A172 (cell line): ENCODE measurements around the gene FTCD. TPM values are rescaled to one million over a fixed set of nuclear protein-coding genes. Genes with fewer than 3 reads are reported as not detected.
A peak's percentile ranks its signal among the peaks of the same experiment; 100 is the strongest.
"Not testable (repeated sequence)": the region's sequence is repeated elsewhere in the genome, so short reads cannot be mapped to it uniquely, and the experiment has no call there.

Experiments
- DNase-seq: peaks from one replicate; pipeline ENCODE4 v3.0.0-alpha.2; 2015; ENCODE audit warnings: low spot score
- total RNA-seq: library from RNA; depleted of rRNA; stranded (reverse); fragments of >200 nt; shearing (Covaris generic); gene quantifications from 2 replicates; pipeline ENCODE4 v1.2.3, GENCODE V29; 2014

Gene FTCD
- total RNA-seq, 1 experiment from 2014 or later, result 0.45 TPM

DNA sequence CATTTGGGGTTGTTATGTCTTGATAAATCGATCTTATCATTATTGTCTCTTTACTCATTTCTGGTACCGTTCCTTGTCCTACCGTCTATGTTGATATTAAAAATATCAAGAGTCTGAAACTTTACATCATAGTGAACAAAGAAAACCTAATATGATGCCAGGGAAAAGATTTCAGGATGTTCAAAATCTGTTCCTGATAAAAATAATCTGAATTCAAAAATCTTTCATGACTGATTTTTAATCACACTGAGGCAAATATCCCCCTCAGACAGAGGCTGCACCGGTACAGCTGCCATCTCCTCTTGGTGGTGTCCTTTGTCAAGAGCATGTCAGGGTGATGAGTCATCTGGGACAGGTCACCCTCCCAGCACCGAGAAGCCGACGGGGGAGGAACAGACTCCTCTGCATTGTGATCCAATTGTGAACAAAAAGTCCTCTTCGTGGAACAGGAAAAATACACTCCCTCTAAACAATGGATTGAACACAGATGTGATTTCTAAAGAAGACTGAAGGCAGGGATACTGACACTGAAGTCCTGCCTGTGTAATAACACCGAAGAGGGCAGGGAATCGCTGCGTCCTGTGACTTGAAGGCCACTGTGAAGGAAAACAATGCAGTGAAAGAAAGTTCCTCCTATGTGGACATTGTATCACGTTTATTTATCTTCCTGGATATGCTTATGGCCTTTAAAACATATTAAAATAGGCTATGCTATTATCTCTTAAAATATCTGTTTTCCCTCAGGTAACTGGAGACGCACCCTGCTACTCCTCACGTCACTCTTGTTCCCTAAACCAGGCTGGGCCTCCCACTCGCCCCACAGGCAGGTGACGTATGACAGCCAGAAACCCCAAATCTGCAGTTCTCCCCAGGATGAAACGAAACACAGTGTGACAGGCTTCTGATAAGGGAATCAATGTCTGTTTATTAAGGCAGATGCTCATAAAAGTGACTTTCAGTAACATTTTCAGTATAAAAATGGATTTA lies 33.1 kb upstream of the FTCD start:
- peak; percentile 76 for DNase-seq

DNA sequence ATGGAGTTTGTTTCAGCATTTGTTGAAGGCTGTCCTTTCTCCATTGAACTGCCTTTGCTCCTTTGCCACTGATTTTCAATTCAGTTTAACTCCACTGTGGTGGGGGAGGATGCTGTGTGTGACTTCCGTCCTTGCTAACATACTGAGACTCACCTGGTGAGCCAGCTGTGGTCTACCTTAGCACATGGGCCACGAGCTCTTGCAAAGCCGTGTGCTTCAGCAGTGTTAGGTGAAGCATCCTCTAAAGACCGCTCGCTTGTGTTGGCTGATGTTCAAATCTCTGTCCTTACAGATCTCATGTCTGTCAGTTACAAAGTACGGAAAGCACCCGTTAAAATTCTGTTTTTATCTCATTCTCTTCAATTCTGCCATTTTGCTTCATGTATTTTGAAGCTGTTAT lies 32.4 kb upstream of the FTCD start:
- no peak for DNase-seq

DNA sequence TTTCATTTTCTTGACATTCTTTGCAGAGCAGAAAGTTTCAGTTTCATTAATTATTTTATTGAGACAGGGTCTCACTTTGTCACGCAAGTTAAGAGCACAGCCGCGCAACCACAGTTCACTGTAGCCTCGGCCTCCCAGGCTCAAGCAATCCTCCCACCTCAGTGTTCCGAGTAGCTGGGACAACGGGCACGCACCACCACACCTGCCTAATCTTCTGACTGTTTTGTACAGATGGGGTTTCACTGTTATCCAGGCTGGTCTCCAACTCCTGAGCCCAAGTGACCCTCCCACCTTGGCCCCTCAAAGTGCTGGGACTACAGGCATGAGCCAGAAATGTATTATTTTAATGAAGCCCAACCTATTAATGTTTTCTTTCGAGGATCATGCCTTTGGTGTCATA lies 31.9 kb upstream of the FTCD start:
- DNase-seq, result no peak

DNA sequence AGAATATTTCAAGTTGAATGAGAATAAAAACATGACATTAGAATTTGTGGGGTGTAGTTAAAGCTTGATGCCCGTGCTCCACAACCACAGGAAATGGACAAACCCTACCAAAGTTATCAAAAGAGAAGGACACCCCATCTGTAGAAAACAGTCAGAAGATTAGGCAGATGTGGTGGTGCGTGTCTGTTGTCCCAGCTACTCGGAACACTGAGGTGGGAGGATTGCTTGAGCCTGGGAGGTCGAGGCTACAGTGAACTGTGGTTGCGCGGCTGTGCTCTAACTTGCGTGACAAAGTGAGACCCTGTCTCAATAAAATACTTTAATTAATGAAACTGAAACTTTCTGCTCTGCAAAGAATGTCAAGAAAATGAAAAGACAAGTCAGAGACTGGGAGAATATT lies 30.3 kb upstream of the FTCD start:
- DNase-seq, result no peak

DNA sequence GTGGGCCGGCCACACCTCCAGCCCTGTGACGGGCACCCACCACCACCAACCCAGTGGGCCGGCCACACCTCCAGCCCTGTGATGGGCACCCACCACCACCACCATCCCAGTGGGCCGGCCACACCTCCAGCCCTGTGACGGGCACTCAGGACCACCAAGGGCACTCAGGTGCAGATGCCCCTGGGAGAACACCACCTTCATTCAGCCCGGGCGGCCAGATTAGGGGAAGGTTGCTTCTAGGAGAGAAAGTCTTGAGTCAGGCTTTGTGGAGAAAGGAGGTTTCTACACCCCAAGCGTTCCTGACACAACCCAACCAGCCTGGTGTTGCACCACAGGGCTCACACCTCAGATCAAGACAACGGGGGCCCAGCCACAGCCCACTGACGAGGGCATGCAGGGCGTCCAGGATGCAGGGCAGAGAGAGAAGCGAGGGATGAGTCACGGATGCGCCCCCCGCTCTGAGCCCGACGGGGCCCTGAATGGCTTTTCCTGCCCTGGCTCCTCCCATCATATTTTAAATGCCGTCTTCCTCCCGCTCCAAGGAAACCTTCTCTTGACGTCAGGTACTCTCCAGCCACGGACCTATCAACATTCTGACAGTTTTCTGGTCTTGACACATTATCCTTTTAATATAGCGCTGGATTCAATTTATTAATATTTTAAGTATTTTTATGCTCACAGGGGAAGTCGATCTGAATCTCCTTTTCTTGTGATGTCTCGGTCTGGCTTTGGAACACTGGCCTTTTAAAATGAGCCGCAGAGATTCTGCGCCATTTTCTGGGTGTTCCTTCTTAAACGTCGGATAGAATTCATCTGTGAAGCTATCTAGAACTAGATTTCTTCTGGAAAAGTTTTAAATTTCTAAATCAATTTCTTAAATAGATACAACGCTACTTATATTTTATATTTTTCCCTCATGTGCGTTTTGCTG lies 29.5 kb upstream of the FTCD start:
- DNase-seq, result peak; percentile 78

DNA sequence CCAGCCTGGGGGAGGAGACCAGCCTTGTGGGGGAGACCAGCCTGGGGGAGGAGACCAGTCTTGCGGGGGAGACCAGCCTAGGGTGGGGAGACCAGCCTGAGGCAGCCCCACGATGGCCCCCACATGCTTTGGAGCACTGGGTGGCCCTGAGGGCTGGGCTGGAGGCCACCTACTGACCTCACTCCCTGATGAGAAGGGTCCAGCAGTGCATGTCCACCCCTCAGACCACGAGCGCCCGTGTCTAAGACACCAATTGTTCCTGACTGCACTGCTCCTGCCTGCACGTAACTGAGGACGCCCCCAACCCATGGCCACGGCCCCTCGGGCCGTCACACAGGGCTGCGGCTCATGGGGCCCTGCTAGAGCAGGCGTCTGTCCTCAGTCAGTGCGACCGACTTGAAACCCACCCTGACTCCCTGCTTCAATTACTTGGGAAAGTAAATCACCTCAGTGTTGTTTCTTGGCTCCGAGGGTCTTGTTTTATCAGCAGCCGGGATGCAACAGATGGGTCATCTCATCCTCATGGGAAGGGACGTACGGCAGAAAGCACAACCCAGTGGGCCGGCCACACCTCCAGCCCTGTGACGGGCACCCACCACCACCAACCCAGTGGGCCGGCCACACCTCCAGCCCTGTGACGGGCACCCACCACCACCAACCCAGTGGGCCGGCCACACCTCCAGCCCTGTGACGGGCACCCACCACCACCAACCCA lies 28.7 kb upstream of the FTCD start, which contains the start of gene SPATC1L:
TSS of gene SPATC1L (minus strand) at position 550 of the 715 bp plus-strand sequence. CDS start 1,643 bp downstream, outside the sequence.
- DNase-seq, result peak; percentile 44

DNA sequence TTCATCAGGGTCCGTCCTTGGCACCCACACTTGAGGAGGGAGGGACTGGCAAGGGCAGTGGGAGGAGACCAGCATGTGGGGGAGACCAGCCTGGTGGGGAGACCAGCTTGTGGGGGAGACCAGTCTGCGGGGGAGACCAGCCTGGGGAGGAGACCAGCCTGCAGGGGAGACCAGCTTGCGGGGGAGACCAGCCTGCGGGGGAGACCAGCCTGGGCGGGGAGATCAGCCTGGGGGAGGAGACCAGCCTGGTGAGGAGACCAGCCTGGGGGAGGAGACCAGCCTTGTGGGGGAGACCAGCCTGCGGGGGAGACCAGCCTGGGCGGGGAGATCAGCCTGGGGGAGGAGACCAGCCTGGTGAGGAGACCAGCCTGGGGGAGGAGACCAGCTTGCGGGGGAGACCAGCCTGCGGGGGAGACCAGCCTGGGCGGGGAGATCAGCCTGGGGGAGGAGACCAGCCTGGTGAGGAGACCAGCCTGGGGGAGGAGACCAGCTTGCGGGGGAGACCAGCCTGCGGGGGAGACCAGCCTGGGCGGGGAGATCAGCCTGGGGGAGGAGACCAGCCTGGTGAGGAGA lies 28.0 kb upstream of the FTCD start:
- not testable (repeated sequence) for DNase-seq

DNA sequence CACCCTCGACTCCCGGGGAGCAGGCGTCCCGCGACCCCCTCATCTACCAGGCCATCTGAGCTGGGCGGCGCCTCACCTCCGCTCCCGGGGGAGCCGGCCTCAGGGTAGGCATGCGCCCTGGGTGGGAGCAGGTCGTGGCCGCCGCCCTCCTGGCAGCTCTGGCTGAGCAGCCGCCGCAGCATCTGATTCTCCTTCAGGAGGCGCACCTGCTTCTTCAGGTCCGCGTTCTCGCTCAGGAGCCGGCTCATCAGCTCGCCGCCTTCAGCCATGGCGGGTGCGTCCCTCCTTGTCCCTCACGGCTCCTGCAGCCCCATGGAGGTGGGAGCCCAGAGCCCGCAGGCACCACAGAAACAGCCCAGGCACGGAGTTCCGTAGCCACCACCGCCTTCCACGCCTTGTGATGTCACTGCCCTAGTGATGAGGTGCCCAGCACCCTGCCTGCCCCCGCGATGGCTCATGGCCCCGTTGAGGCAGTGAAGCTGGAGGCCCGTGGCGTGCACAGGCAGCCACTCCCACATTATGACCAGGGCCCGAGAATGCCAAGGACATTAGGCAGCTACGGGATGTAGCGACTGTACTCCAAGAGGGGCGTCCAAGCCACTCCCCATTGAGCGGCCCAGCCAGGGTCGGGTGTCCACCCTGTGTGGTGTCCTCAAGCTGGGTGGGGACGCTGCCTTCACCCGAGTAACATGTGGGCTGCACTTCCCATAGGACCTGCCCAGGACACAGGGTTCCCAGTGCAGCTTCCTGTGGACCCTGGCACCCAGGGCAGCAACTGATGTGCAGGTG lies 27.4 kb upstream of the FTCD start:
- DNase-seq, result no peak

DNA sequence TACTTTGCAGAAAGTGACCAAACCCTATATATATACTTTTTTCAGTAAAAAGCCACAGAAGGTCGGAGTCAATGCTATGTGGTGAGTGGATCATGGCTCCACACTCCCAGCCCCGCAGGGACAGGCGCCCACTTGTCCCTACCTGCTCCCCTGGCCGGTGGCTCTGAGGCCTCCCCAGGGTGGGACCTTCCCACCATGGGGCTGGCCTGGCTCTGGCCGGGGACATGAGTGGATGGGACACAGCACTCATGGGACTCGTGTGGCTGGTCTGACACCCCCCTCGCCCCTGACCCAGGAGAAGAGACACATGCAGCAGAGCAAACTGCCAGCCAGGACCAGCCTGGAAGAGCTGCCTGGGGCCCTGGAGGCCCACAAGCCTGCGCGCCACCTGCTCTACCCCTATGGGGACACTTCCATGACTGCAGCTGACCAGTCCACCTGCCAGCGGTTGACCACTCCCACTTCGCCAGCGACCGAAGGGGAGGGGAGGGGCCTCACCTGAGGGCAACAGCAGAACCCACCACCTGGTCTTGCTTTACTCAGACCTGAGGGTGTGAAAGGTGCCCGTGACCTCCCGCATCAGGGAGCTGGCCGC lies 26.7 kb upstream of the FTCD start:
- DNase-seq, result no peak

DNA sequence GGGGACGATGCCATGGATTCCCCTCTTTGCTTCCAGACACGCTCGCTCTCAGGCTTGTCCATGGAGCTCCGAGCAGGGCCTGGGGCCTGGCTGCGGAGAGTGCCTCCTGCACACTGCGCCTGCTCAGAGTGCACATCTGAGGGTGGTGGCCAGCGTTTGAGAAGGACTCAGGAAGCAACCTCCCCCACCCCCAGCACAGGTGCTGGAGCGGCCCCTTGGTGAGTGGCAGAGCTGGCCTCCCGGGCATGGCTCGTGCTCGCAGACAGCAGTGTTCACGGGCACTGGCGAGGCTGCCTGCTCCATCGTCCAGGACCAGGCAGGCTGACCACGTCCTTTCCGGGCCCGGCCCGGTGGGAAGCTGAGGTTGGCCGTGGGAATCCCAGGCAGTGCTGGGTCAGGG lies 26.1 kb upstream of the FTCD start:
- no peak for DNase-seq

DNA sequence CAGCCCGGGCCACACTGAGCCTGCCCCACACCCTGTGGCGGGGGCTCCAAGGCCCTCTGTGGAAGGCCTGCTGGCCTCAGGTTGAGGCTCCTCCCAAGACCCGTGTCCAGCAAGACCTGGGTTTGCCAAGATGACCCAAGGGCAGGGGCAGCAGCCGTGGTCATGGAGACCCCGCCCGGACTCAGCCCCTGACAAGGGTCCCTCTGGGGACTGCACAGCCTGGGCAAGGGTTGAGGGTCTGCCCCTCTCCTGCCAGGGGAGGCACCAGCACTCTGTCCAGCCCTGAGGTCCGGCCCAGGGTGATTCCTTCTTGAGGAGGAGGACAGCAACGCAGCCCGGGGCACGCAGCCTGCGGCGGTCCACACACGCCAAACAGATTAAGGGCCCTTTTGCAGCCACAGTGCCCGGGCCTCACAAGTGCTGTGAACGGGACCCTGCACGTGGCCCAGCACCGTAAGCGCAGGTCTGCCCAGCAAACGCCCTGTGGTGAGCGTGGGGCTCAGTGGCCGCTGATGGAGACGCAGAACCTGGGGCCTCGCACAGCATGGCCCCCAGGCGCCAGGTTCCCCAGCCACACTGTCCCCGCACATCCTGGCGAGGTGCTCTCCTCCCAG lies 25.5 kb upstream of the FTCD start:
- DNase-seq, result no peak

DNA sequence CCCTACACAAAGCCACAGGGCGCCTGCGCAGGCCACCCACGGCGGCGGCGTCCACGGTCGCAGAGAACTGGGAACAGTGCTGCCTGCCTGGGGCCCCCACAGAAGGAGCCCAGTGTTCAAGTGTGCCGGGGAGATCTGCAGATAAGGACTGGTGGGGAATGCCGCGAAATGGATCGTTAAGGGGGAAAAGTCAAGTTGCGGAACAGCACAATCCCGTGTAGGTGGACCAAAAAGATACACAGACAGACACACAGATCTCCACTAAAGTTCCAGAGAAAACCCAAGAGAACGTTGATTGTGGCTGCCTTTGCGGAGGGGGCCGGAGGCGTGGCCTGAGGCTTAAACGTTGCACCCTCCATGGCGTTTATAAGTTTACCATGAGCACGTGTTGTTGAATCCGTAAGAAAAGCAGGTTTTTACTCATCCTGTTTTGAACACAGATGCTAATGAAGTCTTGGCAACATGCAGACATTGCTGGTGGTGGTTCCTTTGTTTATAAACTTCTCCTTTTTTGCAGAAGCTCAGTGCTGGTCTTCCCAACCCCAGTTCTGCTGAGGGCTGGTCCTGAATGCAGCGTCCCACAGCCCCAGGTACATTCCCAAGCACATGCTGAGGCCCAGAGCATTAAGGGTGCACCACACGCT lies 24.8 kb upstream of the FTCD start:
- DNase-seq, result no peak

DNA sequence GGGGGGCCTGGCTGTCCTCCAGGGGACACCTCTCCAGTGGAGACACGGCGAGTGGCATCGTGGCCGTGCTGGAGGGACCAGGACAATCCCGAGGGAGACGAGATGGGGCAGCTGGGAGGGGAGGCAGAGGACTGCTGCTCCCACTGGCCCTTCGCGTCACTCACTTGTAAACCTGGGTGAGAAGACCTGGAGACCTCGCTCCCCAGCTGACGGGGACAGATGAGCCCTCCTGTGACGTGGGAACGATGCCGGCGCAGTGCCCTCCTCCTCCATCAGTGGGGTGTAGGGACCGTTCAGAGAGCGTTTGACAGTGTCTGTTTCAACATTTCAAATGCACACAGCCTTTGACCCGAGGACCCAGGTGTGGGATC lies 24.3 kb upstream of the FTCD start:
- DNase-seq, result no peak

DNA sequence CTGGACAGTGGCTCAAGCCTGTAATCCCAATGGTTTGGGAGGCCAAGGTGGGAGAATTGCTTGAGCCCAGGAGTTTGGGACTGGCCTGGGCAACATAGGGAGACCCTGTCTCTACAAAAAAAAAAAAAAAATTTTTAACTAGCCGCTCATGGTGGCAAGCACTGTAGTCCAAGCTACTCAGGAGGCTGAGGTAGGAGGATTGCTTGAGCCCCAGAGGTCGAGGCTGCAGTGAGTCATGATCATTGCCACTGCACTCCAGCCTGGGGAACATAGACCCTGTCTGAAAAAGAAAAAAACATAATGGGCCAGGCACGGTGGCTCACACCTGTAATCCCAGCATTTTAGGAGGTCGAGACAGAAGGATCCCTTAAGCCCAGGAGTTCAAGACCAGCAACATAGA lies 23.6 kb upstream of the FTCD start:
- DNase-seq, result no peak

DNA sequence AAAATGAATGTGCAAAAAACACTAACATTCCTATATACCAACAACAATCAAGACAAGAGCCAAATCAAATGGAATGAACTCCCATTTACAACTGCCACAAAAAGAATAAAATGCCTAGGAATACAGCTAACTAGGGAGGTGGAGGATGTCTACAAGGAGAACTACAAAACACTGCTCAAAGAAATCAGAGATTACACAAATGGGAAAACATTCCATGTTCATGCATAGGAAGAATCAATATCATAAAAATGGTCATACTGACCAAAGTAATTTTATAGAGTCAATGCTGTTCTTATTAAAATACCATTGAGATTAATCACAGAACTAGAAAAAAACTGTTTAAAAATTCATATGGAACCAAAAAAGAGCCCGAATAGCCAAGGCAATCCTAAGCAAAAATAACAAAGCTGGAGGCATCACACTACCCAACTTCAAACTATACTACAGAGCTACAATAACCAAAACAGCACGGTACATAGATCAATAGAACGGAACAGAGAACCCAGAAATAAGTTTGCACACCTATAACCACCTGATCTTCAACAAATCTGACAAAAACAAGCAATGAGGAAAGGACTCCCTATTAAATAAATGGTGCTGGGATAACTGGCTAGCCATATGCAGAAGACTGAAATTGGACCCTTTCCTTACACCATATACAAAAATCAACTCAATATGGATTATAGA lies 21.2 kb upstream of the FTCD start:
- not testable (repeated sequence) for DNase-seq

DNA sequence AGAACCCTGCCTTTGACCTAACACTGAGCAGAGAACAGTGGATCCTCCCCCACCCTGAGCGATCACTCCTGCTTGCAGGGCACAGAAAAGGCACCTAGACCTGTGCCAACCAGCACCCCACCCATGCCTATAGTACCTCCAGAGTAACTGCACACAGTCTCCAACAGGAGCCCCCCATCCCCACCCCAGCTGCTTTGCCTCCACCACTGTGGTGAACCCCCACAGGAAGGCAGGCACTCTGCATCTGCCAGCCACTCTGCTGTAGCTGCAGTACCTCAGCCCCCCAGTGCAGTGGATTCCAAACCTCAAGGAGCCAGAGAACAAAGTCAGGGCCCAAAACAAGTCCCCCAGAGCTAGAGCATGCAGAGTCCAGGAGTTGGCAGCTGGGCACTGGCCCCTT lies 18.2 kb upstream of the FTCD start:
- no peak for DNase-seq

DNA sequence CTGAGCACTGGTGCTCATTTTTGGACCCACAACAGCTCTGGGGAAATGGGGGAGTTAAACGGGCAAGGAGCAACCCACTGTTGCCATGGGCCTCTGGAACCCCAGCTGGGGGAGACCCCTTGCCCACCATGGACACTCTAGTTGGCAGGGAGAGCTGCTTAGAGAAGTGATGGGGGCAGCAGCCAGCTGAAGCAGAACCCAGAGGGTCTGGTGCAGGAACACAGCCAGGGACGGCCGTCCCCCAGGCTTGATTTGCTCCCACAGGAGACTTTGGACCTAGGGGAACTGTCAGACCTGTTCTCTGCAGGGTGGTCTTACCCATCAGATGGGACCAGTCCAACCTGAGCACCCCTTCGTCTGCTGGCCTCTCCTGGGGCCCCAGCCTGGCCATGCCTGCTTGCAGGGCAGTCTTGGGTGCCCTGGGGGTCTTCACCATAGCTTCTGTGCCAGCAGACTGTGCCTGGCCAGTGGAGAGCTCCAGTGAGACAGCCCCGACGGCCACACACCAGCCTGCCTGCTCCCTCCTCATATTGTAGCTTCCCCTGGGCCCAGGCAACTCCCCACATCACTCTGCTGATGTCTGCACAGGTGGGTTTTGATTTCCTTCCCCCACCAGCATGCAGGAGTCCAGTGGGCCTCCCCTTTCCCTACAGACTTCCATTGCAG lies 17.6 kb upstream of the FTCD start:
- no peak for DNase-seq
